HEK293 (cell line): ENCODE data around the gene GNPTAB.

Experiments
- OSR2 ChIP-seq: fragments of 450-650 bp; formaldehyde crosslinking; IDR thresholded peaks from 2 replicates; pipeline ENCODE4 v1.5.1; 2016; ENCODE audit warnings: missing biosample characterization, missing genetic modification characterization
- PATZ1 ChIP-seq: fragments of 450-650 bp; formaldehyde crosslinking; IDR thresholded peaks from 2 replicates; pipeline ENCODE4 v1.5.1; 2016; ENCODE audit warnings: missing biosample characterization, missing genetic modification characterization
- ZNF10 ChIP-seq: fragments of 450-650 bp; formaldehyde crosslinking; IDR thresholded peaks from 2 replicates; pipeline ENCODE4 v1.5.1; 2017; ENCODE audit warnings: missing biosample characterization, missing genetic modification characterization
- ZNF621 ChIP-seq: fragments of 450-650 bp; formaldehyde crosslinking; IDR thresholded peaks from 2 replicates; pipeline ENCODE4 v1.5.1; 2017; ENCODE audit warnings: missing biosample characterization, missing genetic modification characterization
- TF ChIP-seq, protein P1 (sequence below): fragments of 450-650 bp; formaldehyde crosslinking; IDR thresholded peaks from 2 replicates; pipeline ENCODE4 v1.5.1; 2016; ENCODE audit warnings: missing biosample characterization, missing genetic modification characterization

- TF ChIP-seq ZNF621: no peak
- TF ChIP-seq PATZ1: no peak
- TF ChIP-seq, protein P1, sequence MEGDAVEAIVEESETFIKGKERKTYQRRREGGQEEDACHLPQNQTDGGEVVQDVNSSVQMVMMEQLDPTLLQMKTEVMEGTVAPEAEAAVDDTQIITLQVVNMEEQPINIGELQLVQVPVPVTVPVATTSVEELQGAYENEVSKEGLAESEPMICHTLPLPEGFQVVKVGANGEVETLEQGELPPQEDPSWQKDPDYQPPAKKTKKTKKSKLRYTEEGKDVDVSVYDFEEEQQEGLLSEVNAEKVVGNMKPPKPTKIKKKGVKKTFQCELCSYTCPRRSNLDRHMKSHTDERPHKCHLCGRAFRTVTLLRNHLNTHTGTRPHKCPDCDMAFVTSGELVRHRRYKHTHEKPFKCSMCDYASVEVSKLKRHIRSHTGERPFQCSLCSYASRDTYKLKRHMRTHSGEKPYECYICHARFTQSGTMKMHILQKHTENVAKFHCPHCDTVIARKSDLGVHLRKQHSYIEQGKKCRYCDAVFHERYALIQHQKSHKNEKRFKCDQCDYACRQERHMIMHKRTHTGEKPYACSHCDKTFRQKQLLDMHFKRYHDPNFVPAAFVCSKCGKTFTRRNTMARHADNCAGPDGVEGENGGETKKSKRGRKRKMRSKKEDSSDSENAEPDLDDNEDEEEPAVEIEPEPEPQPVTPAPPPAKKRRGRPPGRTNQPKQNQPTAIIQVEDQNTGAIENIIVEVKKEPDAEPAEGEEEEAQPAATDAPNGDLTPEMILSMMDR: peak; percentile 55
- no peak for TF ChIP-seq ZNF10 (tag by site-specific recombination)
- no peak for TF ChIP-seq OSR2
These were observed 47.1 kb upstream of the GNPTAB start for GRCh38 chr12:101877806-101878242.
